ENCODE data around the gene MYB.

MYB gene

GRCh38 chr6:135176058-135176457 lies 5.0 kb upstream of the MYB start:
- H3K27ac ChIP-seq (ENCODE audit: low read length), result no peak overlapping the region
- no peak overlapping the region for H3K4me3 ChIP-seq (ENCODE audit: low read length)
- H3K9me3 ChIP-seq (replicated peaks; ENCODE audit: insufficient read depth, low read length), result no peaks in the 10 kb centered on the region
- no peak overlapping the region for H3K9ac ChIP-seq (ENCODE audit: low read length)
- H3K27me3 ChIP-seq (replicated peaks; ENCODE audit: insufficient read depth, low read length), result no peaks in the 10 kb centered on the region
- no peaks in the 10 kb centered on the region for H3K36me3 ChIP-seq (replicated peaks; ENCODE audit: insufficient read depth, low read length)
- H3K4me1 ChIP-seq (ENCODE audit: low read length), result no peaks in the 10 kb centered on the region
- no peaks in the 10 kb centered on the region for H3K79me2 ChIP-seq (ENCODE audit: low read length)
- no peaks in the 10 kb centered on the region for H4K20me1 ChIP-seq (ENCODE audit: insufficient read depth, low read length)
- H3F3A ChIP-seq (ENCODE audit: insufficient read depth, low read length), result peaks cover 10% of the 10 kb centered on the region
- no peaks in the 10 kb centered on the region for H3K9me2 ChIP-seq (replicated peaks; ENCODE audit: insufficient read depth, low read length)
- no peak overlapping the region for H3K4me2 ChIP-seq (ENCODE audit: low read depth, low read length)
- no peak overlapping the region for H2AFZ ChIP-seq (ENCODE audit: low read length)
- TF ChIP-seq EZH2 (optimal IDR thresholded peaks at IDR 0.05; ENCODE audit: low read depth, low read length) (no peak), CTCF (IDR thresholded peaks at IDR 0.05; ENCODE audit: low read length) (no peak)
- DNase-seq, result no peak

- H3K27ac ChIP-seq (ENCODE audit: low read length), result no peak overlapping the region
- no peaks in the 10 kb centered on the region for H3K4me1 ChIP-seq (ENCODE audit: low read length)
- peaks cover under 1% of the 10 kb centered on the region for H3K79me2 ChIP-seq (ENCODE audit: low read length)
- H3K27me3 ChIP-seq (replicated peaks; ENCODE audit: insufficient read depth, low read length), result no peaks in the 10 kb centered on the region
- TF ChIP-seq EZH2 (optimal IDR thresholded peaks at IDR 0.05; ENCODE audit: low read depth, low read length) (no peak), EZH2phosphoT487 (IDR thresholded peaks at IDR 0.05; ENCODE audit: low read length) (no peak), CTCF (IDR thresholded peaks at IDR 0.05; ENCODE audit: low read length) (no peak)
- no peak overlapping the region for H2AFZ ChIP-seq (ENCODE audit: low read length)
- no peaks in the 10 kb centered on the region for H3K9me2 ChIP-seq (replicated peaks; ENCODE audit: insufficient read depth, low read length)
- H3K36me3 ChIP-seq (replicated peaks; ENCODE audit: insufficient read depth, low read length), result no peaks in the 10 kb centered on the region
- no peak overlapping the region for H3K9ac ChIP-seq (ENCODE audit: low read length)
- no peaks in the 10 kb centered on the region for H3K9me3 ChIP-seq (replicated peaks; ENCODE audit: insufficient read depth, low read length)
- H4K20me1 ChIP-seq (ENCODE audit: insufficient read depth, low read length), result no peaks in the 10 kb centered on the region
- peaks cover 10% of the 10 kb centered on the region for H3F3A ChIP-seq (ENCODE audit: insufficient read depth, low read length)
- H3K4me2 ChIP-seq (ENCODE audit: low read depth, low read length), result no peak overlapping the region
- H3K4me3 ChIP-seq (ENCODE audit: low read length), result no peak overlapping the region
- DNase-seq, result no peak
Measured at GRCh38 chr6:135176464-135176863, 4.6 kb upstream of the MYB start.

- H3F3A ChIP-seq (ENCODE audit: insufficient read depth, low read length), result peaks cover 30% of the 10 kb centered on the region
- no peak overlapping the region for H2AFZ ChIP-seq (ENCODE audit: low read length)
- H3K27me3 ChIP-seq (replicated peaks; ENCODE audit: insufficient read depth, low read length), result no peaks in the 10 kb centered on the region
- H3K4me2 ChIP-seq (ENCODE audit: low read depth, low read length), result no peak overlapping the region
- no peaks in the 10 kb centered on the region for H3K4me1 ChIP-seq (ENCODE audit: low read length)
- H3K36me3 ChIP-seq (replicated peaks; ENCODE audit: insufficient read depth, low read length), result no peaks in the 10 kb centered on the region
- TF ChIP-seq EZH2 (optimal IDR thresholded peaks at IDR 0.05; ENCODE audit: low read depth, low read length) (no peak), CTCF (IDR thresholded peaks at IDR 0.05; ENCODE audit: low read length) (no peak)
- DNase-seq, result no peak
- peaks cover 25% of the 10 kb centered on the region for H3K79me2 ChIP-seq (ENCODE audit: low read length)
- no peak overlapping the region for H3K27ac ChIP-seq (ENCODE audit: low read length)
- H3K9me2 ChIP-seq (replicated peaks; ENCODE audit: insufficient read depth, low read length), result no peaks in the 10 kb centered on the region
- H3K4me3 ChIP-seq (ENCODE audit: low read length), result no peak overlapping the region
- no peaks in the 10 kb centered on the region for H4K20me1 ChIP-seq (ENCODE audit: insufficient read depth, low read length)
- no peak overlapping the region for H3K9ac ChIP-seq (ENCODE audit: low read length)
- no peaks in the 10 kb centered on the region for H3K9me3 ChIP-seq (replicated peaks; ENCODE audit: insufficient read depth, low read length)
Measured at GRCh38 chr6:135179372-135179771, 1.7 kb upstream of the MYB start.
